GM18498 (cell line): ENCODE results near the gene ELAVL4.

Experiments
- ATAC-seq: cut with Tn5 transposase; IDR thresholded peaks from one replicate; pipeline ENCODE4 v1.9.1; 2021; ENCODE audit warnings: mild to moderate bottlenecking, moderate library complexity; ENCODE audit not compliant: unreplicated experiment

ELAVL4 gene

DNA sequence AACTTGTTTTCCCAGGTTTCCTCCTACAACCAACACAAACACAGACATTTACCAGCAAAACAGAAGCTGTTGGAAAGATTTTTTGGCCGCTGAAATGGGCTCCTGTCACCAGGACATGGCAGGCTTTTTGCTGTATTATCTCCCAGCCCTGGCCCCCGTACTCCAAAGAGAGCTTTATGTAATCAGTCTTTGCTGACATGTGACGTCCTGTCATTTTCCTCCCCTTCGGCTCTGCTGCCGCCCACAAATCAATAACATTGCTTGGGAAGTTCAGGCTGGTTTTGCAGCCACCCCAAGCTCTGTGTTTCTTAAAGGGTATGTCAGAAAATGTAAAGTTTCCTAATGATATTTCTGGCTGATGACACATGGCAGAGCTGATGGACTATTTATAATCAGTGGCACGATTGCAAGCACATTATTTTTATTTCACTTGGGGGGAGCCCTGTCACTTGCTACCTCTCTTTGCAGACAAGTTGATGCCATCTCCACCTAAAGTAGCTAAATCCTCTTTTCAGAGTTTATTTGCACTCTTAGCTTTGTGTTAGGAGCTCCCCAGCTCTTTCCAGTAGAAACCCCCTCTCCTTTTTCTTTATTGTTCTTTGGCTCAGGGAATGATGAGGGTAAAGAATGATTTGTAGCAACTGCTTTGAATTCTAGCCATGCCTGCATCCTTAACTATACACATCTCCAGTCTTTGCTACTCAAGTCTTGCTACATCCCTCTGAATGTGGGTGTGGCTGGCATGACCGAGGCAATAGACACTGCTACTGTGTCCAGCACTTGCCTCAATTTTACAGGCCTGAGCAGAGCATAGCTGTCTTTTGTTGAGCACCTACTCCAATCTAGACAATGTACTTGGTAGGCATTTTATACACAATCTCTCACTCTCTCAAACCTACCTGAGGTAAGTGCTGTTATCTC, 67.3 kb downstream of the ELAVL4 start:
- ATAC-seq: no peak

DNA sequence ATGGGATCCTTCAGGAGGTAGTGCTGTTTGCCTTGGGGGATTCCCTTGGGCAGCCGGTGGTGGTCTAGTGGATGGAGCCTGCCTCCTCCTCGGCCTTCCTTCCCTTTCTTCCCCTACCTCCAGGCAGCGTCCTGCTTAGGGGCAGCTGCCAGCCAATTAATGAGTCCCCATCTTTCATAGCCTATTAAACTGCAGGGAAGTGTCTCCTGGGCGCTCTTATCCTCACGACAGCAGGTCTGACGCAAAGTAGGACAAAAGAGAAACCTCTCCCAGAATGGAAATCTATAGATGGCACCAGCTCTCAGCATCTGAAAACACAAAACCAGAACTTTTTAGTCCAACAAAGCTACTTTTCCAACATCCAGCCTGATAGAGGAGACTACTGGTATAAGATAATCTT, 69.3 kb downstream of the ELAVL4 start:
- ATAC-seq: no peak

DNA sequence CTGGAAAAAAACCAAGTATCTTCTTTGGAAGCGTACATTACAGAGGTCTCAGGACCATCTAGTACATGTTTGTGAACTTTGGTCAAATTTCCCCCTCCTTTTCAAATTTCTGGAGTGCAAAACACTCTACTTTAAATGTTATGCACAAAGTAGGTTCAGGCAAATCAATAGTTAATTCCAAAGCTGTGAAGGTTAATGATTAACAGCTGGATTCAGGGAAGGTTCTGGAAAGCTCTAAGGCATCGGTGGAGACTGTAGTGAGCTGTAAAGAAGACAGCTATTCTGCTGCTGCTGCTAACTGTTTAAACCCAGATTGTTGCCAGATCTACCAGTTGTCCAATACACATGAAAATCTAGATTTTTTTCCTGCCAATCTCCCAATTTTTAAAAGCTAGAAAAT, 70.9 kb downstream of the ELAVL4 start:
- ATAC-seq: no peak

DNA sequence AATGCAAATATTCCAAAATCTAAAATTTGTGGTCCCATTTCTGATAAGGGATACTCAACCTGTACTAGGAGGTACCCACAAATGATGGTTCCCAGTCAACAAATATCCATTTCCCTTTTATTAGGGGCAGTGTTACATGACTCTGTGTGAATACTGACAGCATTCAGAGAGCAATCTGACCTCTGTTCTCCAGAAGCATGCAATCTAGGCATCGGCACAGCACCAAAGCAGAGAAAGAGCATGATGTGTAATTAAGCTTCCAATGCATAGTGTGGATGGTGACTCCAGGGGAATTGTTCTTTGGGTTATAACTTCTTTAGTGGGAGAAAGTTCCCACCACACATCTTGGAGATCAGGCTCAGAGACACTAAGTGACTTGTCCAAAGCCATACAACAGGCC, 71.6 kb downstream of the ELAVL4 start:
- ATAC-seq: no peak

DNA sequence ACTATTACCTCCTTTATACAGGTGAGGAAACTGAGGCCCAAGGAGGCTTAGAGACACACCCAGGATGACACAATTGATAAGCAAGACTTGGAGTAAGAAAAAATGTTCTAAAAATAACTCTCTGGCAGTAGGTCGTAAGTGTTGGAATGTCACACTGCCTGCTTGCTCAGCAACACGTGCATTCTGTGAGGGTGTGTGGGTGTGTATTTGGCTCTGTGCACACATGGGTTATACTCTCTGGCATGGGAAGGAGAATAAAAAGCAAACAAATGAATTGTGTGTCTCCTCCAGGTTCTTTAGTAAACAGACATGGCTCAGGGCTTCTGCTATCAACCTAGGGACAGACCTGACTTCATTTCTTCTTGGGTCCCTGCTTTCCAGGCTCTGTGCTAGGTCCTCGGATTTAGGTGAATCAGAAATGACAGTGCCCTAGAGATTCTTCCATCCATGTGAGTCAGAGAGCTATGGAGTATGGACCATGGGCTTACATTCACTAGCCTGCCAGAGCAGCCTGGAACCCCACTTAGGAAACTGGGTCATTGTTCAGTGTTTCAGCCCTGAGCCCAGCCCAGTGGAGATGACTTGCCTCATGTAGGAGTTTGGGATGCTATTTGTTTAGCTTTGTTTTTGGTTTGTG, 72.4 kb downstream of the ELAVL4 start:
- no peak for ATAC-seq

DNA sequence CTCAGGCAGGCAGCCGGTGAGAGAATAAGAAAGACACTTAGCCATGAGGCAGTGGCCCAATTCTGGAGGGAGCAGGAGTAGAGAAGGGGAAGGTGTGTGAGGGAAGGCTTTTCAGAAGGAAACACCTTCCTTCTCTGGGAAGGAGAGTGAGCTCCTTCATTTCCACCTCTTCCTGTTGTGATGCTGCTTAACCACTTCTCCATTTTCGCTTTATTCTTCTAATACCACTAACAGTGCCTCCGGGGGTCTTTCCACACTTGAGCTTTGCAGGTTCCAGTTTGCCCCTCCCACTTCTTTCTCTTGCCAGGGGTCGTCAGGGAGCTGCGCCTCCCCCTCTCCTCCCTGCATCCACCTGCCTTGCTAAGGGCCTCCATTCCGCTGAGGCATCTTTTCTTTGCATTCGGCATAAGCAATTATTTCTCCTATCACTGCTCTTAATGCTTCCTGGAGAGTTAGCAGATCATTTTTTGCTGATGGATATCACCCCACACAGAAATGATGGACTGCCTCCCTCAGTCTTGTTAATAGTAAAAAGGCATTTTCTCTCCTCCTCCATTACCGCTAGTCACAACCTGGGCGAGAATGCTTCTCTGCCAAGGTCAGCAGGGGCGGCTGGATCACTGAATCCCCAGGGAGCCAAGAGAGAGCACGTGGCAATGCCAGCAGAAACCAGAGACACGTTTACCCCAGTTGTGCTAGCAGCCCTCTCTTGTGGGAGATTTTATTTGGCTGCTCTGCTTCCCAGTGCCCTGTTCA, 74.8 kb downstream of the ELAVL4 start:
- no peak for ATAC-seq

DNA sequence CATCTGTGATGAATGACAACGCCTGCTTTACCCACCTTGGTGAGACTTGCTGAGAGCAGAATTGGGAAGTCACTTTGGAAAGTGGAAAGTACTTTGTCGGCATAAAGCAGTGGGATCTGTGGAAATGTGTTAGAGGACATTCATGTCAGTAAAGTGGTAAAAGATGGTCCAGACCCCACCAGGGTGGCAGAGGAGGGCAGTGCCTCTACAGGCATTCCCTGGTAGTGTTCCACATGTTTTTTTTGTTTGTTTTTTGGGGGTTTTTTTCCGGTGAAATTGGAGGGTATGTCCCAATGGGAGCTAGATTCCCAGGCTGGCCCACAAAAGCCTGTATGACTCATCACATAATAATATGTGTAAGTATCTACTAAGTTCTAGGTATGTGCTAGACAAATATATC, 80.6 kb downstream of the ELAVL4 start:
- no peak for ATAC-seq

DNA sequence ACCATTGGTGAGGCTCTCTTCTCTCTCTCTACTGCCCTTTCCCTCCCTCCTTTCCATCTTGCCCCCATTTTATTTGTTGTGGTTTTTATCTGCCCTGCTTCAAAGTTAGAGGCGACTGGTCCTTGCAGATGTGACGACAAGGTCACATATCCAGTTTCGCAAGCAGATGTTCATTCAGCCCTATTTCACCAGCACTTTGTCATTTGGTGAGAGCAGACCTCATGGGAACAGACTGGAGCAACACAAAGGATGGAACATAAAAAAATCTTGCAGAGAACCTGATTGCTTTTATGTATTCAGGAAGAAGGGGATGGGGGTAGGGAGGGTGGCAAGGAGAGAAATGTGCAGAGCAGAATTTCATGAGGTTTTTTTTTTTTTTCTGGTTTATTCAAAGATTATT, 84.3 kb downstream of the ELAVL4 start:
- no peak for ATAC-seq

DNA sequence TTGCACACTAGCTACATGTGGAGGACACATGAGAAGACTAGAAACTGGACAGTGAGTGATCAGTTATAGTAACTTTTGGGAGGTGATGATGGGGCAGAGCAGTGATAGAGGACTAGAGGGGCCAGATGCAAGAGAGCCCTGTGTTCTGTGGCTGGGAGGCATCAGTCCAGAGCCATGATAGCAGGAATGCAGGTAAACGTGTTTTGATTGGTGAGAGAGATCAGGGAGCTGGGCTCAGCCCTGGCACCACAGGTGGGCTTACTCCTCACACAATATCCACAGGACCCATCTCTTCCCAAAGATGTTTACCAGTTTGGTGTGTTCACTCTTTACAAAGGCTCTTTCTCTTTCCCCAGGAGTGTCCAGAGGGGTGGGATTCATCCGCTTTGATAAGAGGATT, 86.5 kb downstream of the ELAVL4 start:
- no peak for ATAC-seq

DNA sequence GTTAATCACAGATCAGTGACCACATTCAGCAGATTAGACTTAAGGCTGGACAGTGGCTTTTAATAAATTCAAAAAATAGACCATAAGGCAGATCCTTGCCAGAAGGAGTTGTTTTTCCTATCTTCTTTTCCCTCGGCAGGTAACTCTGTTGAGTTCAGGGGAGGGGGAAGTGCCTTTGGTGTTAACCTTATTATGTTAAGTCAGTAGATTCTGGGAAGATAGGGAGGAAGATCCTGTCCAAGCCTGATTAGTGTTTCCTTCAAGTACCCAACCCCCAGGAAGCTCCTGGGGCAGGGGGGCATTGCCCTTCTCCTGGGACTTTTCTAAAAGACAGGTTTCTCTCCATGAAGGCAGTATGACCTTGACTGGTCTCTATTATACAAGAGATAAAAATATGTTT, 87.4 kb downstream of the ELAVL4 start:
- no peak for ATAC-seq

DNA sequence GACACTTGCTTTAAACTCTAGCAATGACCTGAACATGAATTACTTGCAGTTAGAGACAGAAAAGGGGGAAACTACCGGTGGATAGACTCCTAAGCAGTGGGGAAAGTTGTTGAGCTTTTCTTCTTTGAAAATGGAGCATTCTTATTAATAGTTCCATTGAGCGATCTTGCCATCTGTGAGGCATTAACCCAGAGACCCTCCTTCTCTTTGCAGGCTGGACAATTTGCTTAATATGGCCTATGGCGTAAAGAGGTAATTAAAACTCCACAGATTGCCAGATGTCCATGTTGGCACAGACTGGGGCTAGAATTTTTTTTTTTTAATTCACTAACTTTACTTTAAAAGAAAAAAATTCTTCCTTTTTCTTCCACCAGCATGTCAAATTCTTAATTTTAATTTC, 88.5 kb downstream of the ELAVL4 start:
- no peak for ATAC-seq

DNA sequence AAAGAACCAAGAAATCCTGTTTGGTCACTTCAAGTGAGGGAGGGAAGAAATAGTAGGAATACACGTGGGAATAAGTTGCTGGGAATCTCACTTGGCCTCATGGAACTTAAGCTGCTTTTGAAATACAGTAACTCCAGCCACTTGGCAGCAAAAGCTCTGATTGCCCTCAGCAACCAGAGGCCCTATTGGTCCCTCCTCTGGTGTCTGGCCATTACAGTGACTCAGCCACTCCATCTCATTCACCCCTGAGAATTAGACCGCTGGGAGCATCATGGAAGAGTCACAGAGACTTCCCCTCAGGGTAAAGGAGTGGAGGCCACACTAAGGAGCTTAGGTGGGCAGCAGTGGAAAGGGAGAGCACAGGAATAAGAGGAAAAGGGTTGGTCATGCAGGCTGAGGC, 99.6 kb downstream of the ELAVL4 start:
- ATAC-seq: no peak

DNA sequence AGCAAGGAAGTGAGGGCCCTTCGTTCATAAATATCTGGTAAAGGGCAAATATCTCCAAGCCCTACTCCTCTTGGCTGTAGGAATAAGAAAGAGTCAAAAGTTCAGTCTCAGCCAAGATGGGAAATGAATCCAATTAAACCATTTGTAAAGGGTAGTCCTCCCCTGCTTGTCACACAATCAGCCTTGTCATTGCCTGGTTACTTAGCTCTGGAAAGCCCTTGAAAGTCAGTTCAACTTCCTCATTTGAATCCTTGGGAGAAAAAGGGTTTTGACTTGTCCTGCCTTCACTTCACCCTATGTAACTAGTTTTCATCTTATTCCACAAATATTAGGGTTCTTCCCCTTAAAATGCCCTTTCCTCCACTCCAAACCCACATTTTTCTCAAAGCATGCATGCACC, 100.0 kb downstream of the ELAVL4 start:
- ATAC-seq: no peak

DNA sequence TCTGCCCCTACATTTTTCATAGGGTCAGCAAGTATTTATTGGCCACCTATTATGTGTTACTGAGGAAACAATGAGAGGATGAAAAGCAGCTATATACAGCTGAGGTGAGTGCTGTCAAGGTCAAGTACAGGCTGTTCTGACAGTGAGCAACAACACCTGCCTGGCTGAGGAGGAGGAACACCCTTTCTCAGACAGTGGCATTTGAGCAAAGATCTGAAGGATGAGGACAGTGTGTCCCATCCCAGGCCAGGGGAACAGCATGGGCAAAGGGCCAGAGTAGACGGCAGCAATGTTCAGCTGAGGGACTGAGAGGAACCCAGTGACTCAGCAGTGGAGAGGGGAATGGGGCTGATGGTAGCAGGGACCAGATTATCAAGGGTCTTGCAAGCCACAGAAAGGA, 101.0 kb downstream of the ELAVL4 start:
- ATAC-seq: no peak

DNA sequence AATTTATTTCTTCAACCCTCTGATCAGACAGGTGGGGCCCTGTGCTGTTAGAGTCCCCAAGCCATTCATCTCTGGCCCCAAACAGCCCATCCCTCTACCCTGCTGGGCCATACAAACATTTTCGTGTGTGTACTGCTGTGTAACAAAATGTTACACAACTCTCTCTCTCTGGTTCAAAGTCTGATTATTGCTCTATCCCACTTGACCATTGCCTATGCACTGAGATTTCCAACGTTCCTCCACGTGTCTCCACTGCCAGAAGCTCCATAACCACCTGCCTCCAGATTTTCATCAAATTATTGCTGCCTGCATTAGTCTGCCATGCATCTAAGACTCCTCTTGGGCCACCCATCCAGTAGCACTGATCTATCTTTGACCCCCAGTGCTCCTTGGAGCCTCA, 104.8 kb downstream of the ELAVL4 start:
- ATAC-seq: no peak

DNA sequence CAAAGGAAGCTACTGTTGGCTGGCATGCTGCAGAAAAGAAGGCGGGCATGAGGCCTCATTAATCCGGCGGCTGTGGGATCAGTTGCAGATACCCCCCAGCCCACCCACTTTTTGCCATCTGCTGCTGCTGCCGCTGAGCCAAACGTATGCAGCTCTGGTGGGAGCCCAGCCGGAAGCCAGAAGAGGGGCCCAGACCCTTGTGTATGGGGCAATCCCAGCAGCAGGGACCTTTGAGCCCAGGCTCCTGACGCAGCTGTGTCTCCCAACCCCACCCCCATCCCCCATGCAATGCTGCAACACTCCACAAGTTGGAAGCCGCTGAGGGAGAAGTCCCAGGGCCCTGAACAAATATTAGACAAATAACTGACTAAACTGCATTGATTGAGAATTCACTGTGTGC, 106.0 kb downstream of the ELAVL4 start:
- ATAC-seq: no peak

DNA sequence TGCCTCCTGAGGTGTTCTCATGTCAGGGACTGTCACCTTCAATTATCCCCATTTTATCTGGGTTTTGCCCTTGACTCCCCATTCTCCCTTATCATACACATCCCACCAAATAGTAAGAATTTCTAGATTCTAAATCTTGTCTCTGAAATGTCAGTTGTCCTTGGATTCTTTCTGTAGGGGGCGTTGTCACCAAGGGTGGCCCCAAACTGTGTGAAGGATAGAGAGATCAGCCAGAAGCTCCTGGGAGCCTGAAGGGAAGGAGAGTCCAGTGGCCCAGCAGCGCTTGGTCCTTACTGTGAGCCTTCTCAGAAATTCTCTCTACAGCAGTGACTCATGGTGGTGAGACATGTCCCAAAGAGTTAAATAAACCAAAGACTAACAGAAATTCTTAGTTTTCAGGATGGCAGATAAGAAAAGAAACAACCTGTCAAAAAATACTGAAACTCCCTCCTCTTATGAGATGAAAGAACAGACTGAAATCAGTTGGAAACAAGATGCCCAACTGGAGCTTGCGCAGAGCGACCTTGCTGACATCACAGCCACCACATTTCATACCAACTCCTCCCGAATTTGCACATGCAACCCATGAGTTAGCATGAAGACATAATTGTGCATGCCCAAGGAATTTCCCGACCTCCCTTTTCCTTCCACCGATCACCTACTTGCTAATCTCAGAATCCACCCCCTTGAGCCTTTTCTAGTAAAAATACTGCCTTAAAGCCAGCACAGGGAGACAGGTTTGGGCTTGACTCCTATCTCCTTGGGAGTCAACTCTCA, 109.8 kb downstream of the ELAVL4 start:
- no peak for ATAC-seq

DNA sequence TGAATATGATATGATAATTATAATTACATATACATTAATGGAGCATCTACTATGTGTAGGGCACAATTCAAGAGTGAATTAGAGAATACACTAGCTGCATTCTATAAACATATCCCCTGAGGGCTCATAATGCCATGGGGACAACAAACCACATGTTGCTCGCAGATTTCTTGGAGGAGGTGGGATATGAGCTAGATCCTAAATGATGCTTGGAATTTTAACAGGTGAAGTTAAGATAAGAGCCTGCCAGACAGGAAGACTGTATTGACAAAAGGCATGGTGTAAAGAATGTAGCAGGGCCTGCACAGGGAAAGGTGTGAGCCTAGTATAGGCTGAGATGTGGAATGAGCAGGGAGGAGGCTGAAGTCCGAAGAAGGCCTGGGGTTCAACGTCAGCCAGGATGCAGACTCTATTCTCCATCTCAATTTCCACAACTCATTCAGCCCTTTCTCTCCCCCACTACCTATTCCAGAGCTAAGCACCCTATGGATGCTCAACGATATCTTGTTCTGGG, 120.2 kb downstream of the ELAVL4 start:
- ATAC-seq: no peak

DNA sequence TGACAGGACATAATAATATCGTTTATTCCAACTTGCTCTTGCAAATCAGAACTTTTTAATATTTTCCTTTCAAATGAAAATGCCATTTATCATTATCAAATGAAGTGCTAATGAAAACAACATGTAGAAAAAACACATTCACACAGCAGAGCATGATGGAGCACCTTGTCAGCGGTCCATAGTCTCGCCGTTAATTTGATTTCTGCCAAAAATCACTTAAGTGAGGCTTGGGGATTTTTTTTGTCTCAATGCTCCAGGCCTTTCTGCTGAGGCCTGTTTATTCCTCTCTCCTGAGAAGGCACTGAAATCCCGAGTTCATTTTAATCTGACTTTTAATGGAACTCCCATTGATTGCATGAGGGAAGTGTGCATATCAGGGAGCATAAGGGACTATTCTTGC, 122.5 kb downstream of the ELAVL4 start:
- ATAC-seq: no peak

DNA sequence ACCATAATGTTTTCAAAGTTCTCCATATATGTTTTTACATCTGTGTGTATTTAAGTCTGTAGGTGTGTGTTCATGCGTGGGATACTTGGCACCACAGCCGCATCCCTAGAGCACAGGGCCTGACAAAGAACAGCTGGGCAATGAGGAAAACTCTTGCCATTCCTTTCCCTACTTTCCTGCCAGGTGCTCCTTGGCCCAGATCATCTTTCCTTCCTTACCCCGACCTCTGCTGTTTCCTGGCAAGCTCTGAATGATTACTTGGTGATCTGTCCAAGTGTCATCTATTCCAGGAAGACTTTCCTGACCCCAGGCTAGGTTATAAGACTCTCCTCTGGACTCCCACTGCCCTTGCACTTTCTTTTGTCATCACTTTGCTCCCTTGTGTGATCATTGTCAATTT, 123.6 kb downstream of the ELAVL4 start:
- ATAC-seq: no peak

DNA sequence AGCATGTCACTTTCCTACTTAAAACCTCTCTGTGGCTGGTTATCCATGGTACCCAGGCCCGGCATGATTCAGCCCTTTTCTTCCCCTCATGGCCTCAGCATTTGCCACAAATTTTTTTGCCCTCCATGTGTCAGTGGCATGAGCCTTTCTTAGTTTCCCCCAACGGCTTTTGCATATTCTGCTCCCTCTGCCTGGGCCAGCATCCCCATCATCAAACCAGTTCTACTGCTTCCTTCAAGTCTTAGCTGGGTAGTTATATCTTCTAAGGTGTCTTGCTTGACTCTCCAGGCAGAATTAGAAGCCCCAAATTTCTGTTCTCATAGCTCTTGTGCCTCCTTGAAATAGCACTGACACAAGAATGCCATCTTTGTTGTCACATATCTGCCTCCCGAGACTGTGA, 127.9 kb downstream of the ELAVL4 start:
- no peak for ATAC-seq
